GM21528 (cell line): Measurements from ENCODE around the gene LRIT2.

Experiments used
- ATAC-seq: cut with Tn5 transposase; IDR thresholded peaks from one replicate; pipeline ENCODE4 v1.9.1; 2021; ENCODE audit warnings: mild to moderate bottlenecking, moderate library complexity; ENCODE audit not compliant: unreplicated experiment, low FRiP score

LRIT2 gene, protein sequence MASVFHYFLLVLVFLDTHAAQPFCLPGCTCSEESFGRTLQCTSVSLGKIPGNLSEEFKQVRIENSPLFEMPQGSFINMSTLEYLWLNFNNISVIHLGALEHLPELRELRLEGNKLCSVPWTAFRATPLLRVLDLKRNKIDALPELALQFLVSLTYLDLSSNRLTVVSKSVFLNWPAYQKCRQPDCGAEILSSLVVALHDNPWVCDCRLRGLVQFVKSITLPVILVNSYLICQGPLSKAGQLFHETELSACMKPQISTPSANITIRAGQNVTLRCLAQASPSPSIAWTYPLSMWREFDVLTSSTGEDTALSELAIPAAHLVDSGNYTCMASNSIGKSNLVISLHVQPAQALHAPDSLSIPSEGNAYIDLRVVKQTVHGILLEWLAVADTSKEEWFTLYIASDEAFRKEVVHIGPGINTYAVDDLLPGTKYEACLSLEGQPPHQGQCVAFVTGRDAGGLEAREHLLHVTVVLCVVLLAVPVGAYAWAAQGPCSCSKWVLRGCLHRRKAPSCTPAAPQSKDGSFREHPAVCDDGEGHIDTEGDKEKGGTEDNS

DNA sequence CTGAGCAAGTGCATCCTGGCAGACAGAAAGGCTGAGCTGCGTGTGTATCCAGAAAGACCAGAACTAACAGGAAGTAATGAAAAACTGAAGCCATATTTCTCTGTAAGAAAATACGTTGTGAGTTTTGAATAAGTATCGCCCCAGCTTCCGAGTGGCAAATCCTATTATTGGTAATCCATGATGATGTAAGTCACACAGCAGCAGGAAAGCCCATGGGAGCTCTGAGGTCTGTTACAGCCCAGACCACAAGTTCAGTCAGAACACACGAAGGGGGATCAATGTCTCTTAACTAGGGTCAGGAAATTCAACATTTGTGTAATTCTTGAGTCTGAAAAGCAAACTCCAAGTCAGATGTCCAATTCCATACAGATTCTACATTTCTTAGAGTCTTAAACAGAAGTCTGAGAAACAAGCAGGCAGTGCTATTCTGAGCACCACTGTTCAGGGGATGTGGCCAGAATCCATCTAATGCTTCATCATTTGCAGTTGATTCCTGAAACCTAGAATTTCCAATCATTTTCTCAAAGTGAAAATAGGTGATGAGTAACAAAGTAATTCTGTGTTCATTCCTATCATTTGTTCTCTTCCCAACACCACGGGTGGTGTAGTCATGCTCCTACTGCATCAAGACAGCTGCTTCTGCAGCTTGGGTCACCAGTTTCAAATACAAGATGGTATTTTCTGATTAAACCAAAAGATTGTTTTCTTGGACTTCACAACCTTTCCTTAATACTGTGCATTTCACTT lies at the start of gene LRIT2:
Gene LRIT2 (minus strand): TSS at position 118 of the 747 bp plus-strand sequence. CDS start 24 bp downstream, at position 94.
- no peak for ATAC-seq

DNA sequence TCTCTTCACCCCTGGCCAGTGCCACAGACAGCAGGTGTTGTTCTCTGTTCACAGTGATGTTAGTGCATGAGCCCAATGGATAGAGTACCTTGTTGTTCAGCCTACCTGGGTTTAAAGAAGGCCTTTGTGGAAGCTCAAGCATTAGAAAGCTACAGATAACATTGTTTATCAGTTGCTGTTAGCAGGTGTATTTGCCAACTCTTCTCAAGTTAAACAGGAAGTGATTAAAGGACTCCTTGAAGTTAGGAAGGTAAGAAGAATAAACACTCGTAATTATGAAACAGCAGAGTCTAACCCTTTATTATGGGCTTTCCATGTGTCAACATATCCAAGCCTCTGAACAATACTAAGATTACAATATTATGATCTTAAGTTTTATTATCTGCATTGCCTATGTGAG lies 45.4 kb upstream of the LRIT2 start:
- ATAC-seq = no peak

DNA sequence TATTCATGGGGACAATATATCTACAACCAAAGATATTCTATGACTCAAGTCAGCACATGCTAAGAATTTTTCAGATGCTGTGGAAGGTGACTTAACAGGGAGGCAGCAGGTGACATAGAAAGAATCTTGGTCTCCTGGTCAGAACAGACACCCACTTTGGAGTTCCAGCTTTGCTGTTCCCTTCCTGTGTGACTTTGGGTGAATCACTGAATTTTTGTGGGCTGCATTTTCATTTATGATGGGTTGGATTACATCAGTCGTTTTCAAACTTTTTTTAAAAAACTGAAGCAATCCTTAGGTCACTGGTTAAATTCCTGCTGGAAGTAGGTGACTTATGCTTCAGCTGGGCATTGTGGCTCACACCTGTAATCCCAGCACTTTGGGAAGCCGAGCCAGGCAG lies 44.4 kb upstream of the LRIT2 start:
- no peak for ATAC-seq

DNA sequence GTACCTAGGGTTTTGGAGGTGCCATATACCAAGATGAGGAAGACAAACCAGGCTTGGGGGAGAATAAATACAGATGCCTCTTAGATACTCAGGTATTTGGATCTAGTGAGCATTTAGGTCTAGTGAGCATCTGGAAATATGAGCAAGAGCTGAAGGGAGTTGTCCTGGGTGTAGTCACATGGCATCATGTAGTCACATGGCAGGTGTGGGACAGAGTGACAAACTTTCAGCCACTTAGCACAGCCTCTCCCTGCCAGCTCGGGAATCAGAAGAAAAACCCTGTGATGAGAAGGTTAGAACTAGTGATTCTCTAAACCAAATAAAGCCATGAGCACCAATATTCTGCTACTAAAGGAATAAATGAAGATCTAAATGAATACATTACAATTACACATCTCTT lies 43.8 kb upstream of the LRIT2 start:
- ATAC-seq = no peak

DNA sequence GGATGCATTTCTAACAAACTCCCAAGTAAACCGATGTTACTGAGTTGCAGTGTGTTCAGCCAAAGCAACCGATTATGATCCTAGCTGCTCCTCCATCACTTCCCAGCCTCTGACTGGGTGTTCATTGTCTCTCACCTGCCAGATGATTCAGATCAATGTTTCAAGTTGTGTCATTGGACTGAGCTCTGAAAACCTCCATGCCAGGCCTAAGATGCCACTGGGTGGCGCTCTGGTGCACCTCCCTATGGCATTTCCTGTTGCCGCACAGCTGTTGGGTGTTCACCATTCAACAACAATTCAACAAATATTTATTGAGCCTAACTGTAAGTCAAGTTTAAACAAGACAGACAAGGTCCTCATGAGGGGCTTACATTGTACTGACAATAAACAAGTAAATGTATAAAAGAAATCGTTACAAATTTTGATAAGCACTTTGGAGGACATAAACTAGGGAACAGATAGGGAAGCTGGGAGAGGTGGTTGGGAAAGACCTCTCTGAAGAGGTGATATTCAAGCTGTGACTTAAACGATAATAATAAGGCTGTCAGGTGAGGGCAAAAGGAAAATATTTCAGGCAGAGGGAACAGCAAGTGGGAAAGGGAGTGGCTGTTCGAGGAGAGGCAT lies 42.3 kb upstream of the LRIT2 start:
- peak; percentile 53 for ATAC-seq

DNA sequence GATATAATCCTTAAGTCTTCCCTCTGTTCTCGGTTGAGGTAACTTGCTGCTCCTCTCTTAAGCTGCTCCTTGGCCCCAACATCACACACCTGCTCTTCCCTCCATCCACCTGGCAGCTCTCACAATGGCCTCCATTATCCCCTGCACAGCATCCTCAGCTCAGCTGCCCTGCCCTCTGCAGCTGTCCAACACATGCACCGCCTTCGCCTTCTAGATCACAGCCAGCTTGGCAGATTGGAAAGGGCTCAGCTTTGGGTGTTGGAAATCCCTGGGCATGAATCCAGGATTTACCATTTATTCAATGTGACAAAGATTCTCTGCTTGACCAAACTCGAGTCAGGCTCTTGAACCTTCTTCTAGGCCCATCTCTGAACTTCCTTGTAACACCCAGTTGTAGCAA lies 40.1 kb upstream of the LRIT2 start:
- no peak for ATAC-seq

DNA sequence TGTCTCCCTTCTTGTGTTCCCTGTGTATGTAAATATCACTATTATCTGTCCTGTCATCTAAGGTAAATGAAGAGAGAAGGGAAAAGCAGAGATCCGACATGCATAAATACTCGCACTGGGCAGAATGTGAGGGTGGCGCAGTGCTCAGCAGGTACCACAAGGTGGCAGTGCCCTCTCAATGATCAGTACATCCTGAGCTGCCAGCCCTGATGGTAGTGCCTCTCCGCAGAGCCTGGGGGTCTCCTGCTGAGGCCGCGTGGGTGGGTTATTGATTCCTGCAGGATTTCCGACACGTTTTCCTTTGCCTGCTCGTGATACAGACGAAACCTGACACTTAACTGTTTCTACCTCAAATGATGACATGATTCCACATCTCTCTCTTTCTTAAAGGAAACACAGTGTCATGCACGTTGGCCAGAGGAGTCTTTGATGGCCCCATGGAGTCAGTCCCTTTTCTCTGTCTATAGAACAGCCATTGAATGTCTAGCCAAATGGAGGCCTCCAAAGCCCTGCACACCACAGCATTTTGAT lies 39.3 kb upstream of the LRIT2 start:
- peak; percentile 92 for ATAC-seq

DNA sequence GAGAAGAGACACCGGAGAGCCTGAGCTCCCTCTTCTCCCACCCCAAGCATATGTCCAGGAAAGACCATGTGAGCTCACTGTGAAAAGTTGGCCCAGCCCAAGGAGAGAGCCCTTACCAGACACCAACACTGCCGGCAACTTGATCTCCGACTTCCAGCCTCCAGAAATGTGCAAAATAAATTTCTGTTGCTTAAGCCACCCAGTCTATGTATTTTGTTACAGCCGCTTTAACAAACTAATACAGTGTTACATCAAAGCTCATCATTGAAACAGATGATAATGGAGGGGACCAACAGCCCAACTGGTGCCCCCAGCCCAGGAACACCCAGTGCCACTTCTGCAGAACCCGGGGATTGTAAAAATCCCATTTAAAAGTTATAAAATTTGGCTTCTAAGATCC lies 38.4 kb upstream of the LRIT2 start:
- ATAC-seq = no peak

DNA sequence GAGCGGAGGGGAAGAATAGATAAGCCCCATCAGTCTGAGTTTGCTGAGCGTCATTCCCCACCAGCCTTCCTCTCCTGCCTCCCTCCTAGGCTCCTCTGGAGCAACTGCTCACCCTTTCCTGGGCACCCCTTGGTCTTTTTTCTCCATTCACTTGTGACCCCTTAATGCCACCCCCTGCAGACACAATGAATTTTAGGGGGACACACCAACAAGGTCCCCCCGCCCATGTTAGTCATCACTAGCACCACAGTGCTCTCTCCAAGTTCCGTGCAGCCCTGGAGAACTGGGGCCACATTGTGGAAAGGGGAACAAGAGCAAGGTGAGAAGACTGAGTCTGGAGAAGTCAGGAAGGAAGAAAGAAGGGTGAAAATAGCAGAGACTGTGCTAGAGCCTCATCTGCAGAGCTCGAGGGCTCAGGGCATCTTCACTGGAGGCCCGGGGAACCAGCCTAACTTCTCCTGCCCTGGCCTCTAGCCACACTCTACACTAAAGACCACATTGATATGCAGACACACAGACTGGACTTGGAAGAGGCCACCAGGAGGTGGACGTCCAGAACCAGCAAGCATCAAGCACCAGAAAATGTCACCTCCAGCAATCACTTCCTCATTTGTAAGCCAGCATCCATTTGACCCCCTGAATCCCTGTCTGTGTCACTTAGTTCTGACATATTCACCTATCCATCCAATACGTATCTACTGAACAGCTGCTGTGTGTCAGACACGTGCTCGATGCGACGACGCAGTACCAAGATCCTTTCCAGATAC lies 37.0 kb upstream of the LRIT2 start:
- no peak for ATAC-seq

DNA sequence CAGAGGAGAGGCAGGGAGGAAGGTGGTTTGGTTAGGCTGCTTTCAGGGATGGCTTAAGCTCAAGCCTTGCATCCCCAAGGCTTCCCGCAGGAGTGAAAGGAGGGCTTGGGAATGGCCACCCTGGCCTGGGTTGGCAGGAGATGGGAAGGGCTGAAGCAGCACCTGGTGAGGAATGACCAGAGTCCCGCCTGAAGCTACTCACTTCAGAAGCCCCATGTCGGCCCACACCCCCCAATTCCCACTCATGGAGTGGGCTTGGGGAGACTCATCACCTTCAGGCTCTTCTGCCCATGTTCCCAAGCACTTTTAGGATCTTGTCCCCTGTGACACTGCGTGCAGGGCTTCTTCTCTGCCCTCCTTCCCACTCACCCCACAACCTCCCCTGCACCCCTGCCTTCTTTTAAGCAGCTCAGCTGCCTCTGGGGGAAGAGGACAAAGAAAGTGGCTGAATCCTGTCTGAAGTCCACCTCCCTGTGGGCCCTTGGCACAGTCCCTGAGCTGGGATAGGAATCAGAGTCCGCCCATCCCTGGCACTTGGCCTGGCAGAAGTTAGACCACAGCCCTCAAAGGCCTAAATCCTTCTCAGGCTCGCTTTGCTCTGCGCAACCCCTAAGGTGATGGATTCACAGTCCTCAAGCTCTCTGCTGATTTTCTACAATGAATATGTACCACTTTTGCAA lies 36.0 kb upstream of the LRIT2 start:
- no peak for ATAC-seq

DNA sequence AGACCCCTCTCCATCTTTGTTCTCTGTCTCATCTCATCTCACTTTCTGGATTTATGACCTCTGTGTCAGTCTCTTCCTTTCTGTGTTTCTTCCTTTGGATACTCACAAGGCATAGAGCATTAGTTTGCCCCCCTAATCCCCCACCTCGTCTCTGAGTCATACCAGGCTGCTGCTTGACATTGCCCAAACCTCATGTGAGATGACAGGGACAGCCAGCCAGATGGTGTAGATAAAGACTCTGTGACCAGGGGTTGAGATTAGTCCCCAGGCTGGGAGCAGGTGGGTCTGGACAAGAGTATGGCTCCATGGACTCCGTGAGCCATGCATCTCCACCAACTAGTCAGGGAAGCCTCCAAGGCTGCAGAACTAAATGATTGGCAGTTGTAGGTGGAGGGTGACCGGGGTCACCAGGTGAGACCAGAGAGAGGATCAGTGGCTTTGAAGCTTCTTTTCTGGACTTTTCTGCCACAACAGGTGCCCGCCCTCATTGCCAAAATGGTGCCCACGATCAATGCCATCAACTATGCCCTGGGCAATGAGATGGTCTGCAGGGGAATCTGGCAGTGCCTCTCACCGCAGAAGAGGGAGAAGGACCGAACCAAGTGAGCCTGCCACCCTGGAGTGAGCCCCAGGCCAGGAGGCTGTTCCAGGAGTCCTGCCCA lies 32.8 kb upstream of the LRIT2 start:
- ATAC-seq = no peak

DNA sequence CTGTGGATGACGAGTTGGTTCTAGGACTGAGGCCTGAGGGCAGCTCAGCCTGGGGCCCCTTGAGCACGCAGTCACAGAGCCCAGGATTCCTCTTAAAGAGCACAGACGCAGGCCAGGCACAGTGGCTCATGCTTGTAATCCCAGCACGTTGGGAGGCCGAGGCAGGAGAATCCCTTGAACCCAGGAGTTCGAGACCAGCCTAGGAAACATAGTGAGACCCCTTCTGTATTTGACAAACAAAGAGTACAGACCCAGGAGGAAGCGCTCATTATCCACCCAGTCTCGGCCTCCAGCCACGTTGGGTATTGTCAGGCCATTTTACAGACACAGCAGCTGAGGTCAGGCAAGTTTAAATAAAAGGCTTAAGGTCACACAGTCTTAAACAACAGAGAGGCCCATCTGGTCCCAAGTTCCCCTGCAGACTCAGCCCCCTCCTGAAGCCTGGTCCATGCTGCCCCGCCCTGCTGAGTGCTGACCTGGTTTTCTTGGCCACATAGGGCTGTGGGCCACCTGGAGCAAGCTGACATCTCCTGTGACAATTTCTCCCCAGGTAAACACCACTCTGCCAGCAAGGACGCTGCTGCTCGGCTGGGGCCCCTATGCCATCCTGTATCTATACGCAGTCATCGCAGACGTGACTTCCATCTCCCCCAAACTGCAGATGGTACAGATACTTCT lies 32.1 kb upstream of the LRIT2 start:
- no peak for ATAC-seq

DNA sequence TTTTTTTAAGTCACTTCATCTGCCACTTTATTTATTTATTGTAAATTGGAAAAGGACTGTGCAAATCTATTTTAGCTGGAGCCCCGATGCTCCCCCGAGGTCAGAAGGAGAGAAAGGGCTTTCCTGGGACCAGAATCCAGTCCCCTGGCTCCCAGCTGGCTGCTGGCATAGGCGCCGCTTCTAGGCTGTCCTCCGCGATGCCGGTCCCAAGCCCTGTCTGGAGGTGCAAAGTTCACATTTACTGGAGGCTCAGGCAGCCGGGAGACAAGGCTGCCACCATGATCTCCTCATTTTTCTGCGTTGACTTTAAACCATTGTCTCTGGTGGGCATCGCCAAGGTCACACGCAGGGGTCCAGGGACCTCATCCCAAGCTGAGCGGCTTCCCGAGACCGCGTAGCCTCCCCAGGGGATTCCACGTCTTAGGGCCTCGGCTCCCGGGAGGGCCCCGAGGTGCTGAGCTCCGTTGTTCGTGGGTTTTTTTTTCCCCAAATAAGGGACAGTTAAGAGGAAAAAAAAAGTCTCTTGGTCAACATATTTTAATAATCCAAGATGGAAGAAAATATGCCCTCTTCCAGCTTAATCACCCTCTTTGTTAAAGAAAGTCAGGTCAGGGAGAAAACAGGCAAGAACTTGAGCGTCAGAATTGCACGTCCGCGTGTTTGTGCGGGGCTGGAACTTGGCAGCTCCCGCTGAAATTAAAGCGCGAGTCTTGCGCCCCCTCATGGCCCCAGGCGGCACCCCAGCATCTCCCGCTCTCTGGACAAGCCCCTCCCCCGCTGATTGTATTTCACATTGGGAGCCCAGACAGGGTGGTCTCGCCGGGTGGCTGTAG lies 31.4 kb upstream of the LRIT2 start:
- no peak for ATAC-seq

DNA sequence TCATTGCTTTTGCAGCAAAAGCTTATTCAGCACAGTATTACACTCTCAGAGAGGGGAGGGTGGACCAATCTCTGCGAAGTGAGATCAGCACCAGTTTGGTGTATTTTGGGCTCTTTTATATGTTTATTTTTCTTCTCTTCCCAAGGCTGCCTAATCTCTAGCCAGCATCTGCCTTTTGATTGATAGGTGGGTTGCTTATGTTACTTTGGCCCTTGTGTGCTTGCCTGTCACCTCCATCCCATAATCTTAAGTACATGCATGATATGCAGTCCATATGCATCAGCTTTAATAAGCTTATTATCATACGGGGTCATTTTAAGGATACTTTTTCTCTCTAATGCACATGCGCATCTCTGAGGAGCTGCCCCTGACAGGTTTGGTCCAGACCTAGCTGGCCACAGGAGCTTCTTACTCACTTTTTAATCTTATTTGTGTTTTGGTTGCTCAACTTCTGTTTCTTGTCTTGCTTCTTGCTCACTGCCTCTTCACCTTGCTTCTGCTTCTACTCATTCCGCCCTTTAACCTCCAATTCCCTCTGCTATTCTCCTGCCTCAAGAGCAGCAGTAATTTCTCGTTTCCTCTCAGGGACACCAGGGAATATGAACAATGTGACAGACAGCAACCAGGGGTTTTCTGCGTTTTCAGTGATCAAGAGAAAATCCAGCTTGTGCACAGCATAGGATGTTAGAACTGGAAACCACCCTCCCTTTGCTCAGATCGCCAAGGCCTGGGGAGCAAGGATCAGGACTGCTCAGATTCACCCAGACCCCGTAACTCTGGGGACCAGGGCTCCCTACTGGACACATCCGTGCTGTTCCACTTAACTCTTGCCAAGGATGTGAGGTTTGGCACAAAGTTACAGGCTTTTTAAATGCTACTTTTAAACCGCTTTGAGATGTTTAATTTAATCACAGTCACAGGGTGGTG lies 29.5 kb upstream of the LRIT2 start:
- ATAC-seq = no peak

DNA sequence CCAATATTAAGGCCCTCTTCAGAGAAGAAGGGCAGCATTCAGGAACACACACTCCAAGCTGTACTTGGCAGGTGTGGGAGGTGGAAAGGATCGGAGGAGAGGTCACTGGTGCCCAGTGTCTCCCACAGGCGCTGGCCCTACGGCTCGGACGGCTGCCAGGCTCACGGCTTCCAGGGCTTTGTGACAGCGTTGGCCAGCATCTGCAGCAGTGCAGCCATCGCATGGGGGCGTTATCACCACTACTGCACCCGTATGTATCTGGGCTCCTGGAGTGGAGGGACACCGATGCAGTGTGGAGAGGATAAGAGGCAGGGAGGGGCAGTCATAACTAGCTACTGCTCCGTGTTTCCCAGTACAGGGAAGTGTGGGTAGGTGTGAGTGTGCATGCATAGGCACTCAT lies 23.4 kb upstream of the LRIT2 start:
- ATAC-seq = no peak

DNA sequence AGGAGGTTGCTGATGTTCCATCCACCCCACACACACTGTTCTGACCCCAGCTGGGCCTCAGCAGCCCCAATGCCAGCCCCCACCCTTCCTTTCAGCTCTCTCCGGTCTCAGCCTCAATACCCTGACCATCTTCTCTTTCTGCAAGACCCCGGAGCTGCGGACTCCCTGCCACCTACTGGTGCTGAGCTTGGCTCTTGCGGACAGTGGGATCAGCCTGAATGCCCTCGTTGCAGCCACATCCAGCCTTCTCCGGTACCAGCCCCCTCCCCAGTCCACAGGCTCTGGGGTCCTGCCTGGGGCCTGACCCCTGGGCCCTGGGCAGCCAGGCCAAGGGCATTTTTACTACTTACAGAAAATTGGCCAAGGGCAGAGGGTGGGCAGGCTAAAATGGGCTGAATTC lies 22.2 kb upstream of the LRIT2 start:
- ATAC-seq = no peak
